ENCODE data around the gene MAMLD1. TPM values are rescaled to one million over a fixed set of nuclear protein-coding genes. Genes with fewer than 3 reads are reported as not detected.
A peak's percentile ranks its signal among the peaks of the same experiment; 100 is the strongest.

Gene MAMLD1
- total and polyA plus RNA-seq, 2 donors (not counting 3 experiments of a cell fraction or from before 2014, with no cell fraction given), result 2.5 to 5.6 TPM

- POLR2A ChIA-PET, result interaction anchor here (1.1 kb wide), 1 partner anchor 21 kb away, joined by 3 read pairs; no protein-coding TSS in a partner anchor
- CTCF ChIA-PET, result no interaction called here
These were observed 183.6 kb downstream of the MAMLD1 start for GRCh38 chrX:150546711-150547153.

More at GRCh38 chrX:150546711-150547153, 183.6 kb downstream of the MAMLD1 start:
- Histone ChIP-seq H2AFZ (ENCODE audit: low read depth, low read length) (peak overlapping the region; percentile 32), H3K27me3 (ENCODE audit: control insufficient read depth in 2 of 2, insufficient read depth in 2 of 2, low read length in 2 of 2) (no peaks in the 10 kb centered on the region), H3K27ac (ENCODE audit: insufficient read depth, low read depth, low read length) (no peak overlapping the region), H3K9me1 (replicated peaks; ENCODE audit: control insufficient read depth, extremely low read depth, insufficient read depth, low read length) (no peaks in the 10 kb centered on the region), H3K4me1 (ENCODE audit: control insufficient read depth, extremely low read depth, insufficient read depth, low read length) (peaks cover 9% of the 10 kb centered on the region), H4K20me1 (replicated peaks; ENCODE audit: control insufficient read depth, extremely low read depth, insufficient read depth, low read length) (no peaks in the 10 kb centered on the region), H3K36me3 (ENCODE audit: control insufficient read depth in 2 of 2, extremely low read depth in 1 of 2, insufficient read depth in 2 of 2, low read length in 2 of 2) (no peaks in the 10 kb centered on the region), H3K9me3 (replicated peaks; ENCODE audit: control insufficient read depth, insufficient read depth, low read length) (no peaks in the 10 kb centered on the region), H3K9ac (replicated peaks; ENCODE audit: extremely low read depth, insufficient read depth, low read length) (no peak overlapping the region), H3K4me2 (ENCODE audit: insufficient read depth, low read length) (no peak overlapping the region), H3K4me3 (replicated peaks in 1 of 3; ENCODE audit: insufficient read depth in 1 of 3, low read depth in 1 of 3, low read length in 3 of 3) (no peak overlapping the region), H3K79me2 (ENCODE audit: control insufficient read depth, insufficient read depth, low read length) (no peaks in the 10 kb centered on the region)
- dilution Hi-C loops (cut with MboI; ENCODE audit: extremely low pct_ligation_motif_present, low sequenced_read_pairs), result no loop called here
- no TSS peak for BruUV-seq (replicated peaks)
- intact Hi-C loops (cut with micrococcal nuclease), result loop anchor here (2.0 kb wide), 1 partner anchor 40 kb away; no protein-coding TSS in a partner anchor
- FAIRE-seq (no peak), DNase-seq (ENCODE audit: low read depth, low spot score) (no peak)
- TF ChIP-seq POLR2A (IDR thresholded peaks at IDR 0.05; ENCODE audit: low read depth, low read length) (no peak), MYC (IDR thresholded peaks at IDR 0.05; ENCODE audit: low read depth, low read length) (no peak), CTCF (IDR thresholded peaks at IDR 0.05; ENCODE audit: extremely low read depth in 1 of 2, insufficient read depth in 1 of 2, low read depth in 1 of 2, low read length in 2 of 2) (no peak), GATA2 (IDR thresholded peaks at IDR 0.05; ENCODE audit: insufficient read depth, insufficient read length, low read depth, low read length) (no peak), JUN (IDR thresholded peaks at IDR 0.05; ENCODE audit: borderline replicate concordance, insufficient read depth, insufficient read length, low read depth) (no peak), MAX (IDR thresholded peaks at IDR 0.05; ENCODE audit: insufficient read depth, insufficient read length) (no peak), FOS (IDR thresholded peaks at IDR 0.05; ENCODE audit: borderline replicate concordance, insufficient read depth, low read length) (no peak), POLR2AphosphoS5 (IDR thresholded peaks at IDR 0.05; ENCODE audit: insufficient read depth, low read depth, low read length) (no peak), EZH2 (IDR thresholded peaks at IDR 0.05; ENCODE audit: borderline replicate concordance, low read depth, low read length, severe bottlenecking) (no peak)

Data from endothelial cell of umbilical vein (primary cell).